NCI-H69 (cell line): ENCODE results near the gene AGAP5.
"Not testable (repeated sequence)": the region's sequence is repeated elsewhere in the genome, so short reads cannot be mapped to it uniquely, and the experiment has no call there.

Source experiments
- DNase-seq: peaks from one replicate; lab custom pipeline; 2025; lab: John Stamatoyannopoulos, UW

Gene AGAP5

DNA sequence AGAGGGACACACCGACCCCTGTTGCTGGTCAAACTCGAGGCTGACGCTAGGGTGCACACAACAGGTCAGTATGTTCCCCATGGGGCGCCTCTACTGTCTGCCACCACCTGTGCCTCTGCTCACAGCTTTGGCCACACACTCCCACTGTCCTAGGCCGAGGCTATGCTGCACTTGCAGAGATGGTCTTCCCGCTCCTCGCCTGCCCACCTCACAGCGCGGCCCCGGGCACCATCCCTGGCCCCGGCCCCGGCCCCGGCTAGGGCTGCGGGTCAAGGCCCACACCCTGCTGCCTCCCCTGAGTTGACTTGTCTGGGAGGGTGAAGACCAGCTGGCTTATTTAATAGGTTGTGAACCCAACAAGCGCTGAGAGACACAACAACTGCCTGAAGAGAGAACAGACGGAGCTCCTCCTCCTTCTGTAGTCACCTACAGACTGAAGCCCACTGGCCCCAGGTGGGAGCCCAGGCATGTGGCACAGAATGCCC lies at the start of gene AGAP5:
Gene AGAP5 (minus strand): TSS at position 435 of the 485 bp plus-strand sequence. CDS start 354 bp downstream, at position 81.
- not testable (repeated sequence) for DNase-seq

DNA sequence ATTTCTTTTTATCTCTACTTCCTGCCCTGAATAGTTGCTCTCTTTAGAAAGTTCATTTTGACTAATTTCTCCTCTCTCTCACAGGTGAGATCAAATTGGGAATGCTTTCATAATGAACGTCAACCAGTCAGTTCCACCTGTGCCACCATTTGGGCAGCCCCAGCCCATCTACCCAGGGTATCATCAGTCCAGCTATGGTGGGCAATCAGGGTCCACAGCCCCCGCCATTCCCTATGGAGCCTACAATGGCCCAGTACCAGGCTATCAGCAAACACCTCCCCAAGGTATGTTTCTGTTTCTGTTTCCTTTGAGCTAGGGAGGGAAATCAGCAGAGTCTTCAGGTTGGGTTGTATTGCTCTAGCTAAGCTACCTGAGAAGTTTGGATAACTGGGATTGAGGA lies 48.8 kb upstream of the AGAP5 start:
- DNase-seq, result no peak

DNA sequence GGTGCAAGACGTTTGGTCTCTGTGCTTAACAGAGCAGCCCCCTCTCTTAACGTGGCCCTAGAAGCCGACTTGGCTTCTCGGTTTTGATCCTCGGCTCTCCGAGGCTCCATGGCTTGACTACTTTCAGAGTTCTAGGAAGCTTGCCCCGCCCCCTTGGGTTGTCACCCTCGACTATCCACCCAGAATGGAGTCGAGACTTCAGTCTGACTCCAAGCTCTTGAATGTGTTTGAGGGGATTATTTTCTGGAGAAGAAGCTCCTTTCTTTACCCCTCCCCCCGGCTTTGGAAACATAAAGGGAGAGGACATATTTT lies 46.7 kb upstream of the AGAP5 start:
- peak; percentile 43 for DNase-seq

- DNase-seq, result peak; percentile 94
These were observed 46.2 kb upstream of the AGAP5 start, which contains the start of gene SEC24C for GRCh38 chr10:73743905-73744663. SEC24C (plus strand) TSS chr10:73744372; CDS start chr10:73746833, 2,461 bp downstream.

GRCh38 chr10:73743327-73743904 lies 45.5 kb upstream of the AGAP5 start:
- DNase-seq, result no peak

- no peak for DNase-seq
These were observed 44.5 kb upstream of the AGAP5 start for GRCh38 chr10:73742454-73742734.

- not testable (repeated sequence) for DNase-seq
These were observed 42.8 kb upstream of the AGAP5 start for GRCh38 chr10:73740501-73741254.

DNA sequence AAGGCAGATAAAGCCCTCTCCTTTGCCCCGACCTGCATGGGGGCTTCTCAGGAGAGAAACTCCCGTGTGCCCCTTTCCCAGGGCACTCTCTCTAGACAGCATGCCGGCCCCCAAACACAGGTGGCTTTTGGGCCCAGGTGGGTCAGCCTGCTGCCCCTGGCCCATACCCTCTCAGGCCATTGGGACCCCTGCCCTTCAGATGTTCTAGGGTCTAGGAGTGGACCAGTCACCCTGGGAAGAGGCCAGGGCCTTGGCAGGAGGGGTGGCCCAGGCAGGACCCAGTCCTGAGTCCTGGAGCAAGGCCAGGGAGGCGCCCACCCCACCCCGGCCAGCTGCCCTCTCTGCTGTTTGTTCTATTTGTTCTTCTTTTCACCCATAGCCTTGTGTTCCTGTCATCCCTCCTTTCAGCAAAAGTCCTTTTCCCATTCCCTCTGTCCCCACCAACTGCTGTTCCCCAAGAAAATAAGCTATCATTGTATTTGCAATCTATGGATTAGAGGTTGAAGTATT lies 36.9 kb upstream of the AGAP5 start:
- DNase-seq, result no peak

DNA sequence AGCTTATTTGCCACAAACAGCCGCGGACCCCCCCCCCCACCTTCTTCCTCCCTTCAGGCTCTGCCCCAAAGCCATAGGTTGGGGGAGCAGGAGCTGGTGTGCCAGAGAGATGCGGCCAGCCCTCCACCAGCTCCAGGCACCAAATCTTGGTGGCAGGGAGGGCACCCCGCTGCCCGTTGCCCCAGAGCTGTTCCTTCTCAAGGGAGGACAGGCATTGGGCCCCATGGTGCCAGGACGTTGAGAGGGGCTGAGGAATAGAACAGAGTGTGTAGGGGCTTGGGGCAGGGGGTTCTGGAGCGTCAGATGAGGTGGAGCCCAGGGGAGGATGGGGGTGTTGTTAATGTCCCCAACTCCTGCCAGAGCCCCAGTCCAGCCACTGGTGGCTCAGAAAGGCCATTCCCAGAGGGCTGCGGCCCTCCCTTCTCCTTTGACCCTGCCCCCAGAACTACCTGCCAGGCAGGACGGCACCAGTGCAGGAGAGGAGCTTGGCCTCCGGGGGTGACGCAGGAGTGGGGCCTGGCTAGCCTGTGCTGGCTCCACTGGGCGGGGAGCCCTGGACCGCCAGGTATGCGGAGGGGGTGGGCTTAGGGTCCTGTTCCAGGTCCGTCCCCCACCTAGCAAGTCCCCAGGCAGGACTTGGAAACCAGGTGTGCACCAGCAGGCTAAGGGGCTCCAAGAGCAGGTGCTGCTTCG lies 36.3 kb upstream of the AGAP5 start:
- DNase-seq, result no peak

- no peak for DNase-seq
These were observed 35.2 kb upstream of the AGAP5 start for GRCh38 chr10:73732931-73733623.

GRCh38 chr10:73732426-73732825 lies 34.5 kb upstream of the AGAP5 start:
- DNase-seq, result no peak

- DNase-seq, result no peak
These were observed 33.9 kb upstream of the AGAP5 start for GRCh38 chr10:73731588-73732375.

DNA sequence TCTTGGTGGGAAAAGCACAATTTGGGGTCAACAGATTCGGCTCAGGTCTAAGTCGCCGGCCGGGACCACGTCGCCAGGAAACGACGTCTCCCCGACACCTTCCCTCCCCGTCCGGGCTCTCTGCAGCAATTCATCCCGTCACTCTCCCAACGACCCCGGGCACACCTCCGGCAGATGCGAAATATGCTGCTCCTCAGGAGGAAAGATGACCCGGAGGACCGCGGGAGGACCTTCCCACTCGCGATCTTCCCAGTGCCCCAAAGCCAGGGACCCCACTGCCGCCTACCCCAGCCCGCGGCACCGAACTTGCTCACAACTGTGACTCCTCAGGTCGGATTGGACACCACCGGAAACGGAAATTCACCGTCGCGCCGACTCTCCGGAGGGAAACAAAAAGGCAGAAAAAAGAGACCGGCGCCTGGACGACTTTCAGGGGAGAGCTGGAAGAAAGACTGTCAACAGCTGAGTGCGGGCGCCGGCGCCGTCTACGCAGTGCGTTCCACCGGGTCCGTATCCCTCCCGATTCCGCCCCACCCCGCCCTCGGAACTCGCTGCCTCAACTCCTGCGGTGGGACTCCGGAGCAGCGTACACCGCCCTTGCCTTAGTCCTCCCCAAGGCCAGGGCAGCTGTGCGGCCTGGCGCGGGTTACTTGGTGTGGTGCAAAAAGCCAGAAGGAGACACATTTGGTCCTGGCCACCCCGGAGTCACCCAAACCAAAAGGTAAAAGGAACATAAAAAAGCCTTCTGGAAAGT lies 32.4 kb upstream of the AGAP5 start:
- peak; percentile 90 for DNase-seq

- peak; percentile 35 for DNase-seq
These were observed 31.9 kb upstream of the AGAP5 start for GRCh38 chr10:73729781-73730152.

GRCh38 chr10:73723516-73723915 lies 25.6 kb upstream of the AGAP5 start:
- no peak for DNase-seq

GRCh38 chr10:73720561-73720960 lies 22.7 kb upstream of the AGAP5 start:
- DNase-seq, result not testable (repeated sequence)

- DNase-seq, result no peak
These were observed 19.6 kb upstream of the AGAP5 start for GRCh38 chr10:73717556-73717955.

DNA sequence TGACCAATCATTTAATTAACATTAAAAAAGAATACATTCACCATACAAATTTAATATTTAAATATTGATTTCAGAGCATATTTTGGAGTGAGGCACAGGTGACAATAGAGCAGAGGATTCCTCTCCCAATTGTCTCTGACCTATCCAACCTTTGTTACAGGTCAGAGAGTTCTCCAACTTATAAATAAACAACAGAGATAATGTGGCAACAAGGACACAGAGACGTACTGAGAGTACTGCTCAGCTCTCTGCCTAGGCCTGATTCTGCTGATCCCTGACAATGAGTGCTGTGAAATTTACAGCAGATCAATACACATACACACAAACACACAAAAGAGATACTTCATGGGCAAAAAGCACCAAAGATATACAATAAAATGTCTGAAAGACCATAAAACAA lies 18.3 kb upstream of the AGAP5 start:
- no peak for DNase-seq

- not testable (repeated sequence) for DNase-seq
These were observed 17.6 kb upstream of the AGAP5 start for GRCh38 chr10:73715179-73716156.
